ENCODE data around the gene PRR20G.

PRR20G gene

GRCh38 chr3:127291114-127291513 lies 3.3 kb upstream of the PRR20G start:
- Histone ChIP-seq H3K4me3 (ENCODE audit: low read length) (no peak overlapping the region), H3K36me3 (ENCODE audit: control insufficient read depth, low read length) (no peaks in the 10 kb centered on the region), H3F3A (ENCODE audit: control insufficient read depth, insufficient read depth) (no peaks in the 10 kb centered on the region), H3K79me2 (ENCODE audit: control insufficient read depth, low read length) (no peaks in the 10 kb centered on the region), H3K4me2 (ENCODE audit: low read length) (no peak overlapping the region), H3K9me2 (replicated peaks; ENCODE audit: control insufficient read depth, low read length) (no peaks in the 10 kb centered on the region), H4K20me1 (ENCODE audit: control insufficient read depth, insufficient read depth, low read depth, low read length) (no peaks in the 10 kb centered on the region), H3K27ac (ENCODE audit: low read depth, low read length) (no peak overlapping the region), H3K4me1 (ENCODE audit: control insufficient read depth, low read length) (no peaks in the 10 kb centered on the region), H3K9me3 (ENCODE audit: control insufficient read depth, insufficient read depth, low read length) (no peaks in the 10 kb centered on the region), H3K27me3 (ENCODE audit: control insufficient read depth, low read length) (0 out of 2 replicates have a peak, but pooled peaks cover 2% of the 10 kb centered on the region)
- TF ChIP-seq EZH2phosphoT487 (IDR thresholded peaks at IDR 0.05; ENCODE audit: borderline replicate concordance, low read length) (no peak), CTCF (IDR thresholded peaks at IDR 0.05; ENCODE audit: low read depth, low read length, poor library complexity, severe bottlenecking) (no peak)

GRCh38 chr3:127289706-127290575 lies 2.1 kb upstream of the PRR20G start:
- no peaks in the 10 kb centered on the region for H3K9me3 ChIP-seq (ENCODE audit: control insufficient read depth, insufficient read depth, low read length)
- TF ChIP-seq EZH2phosphoT487 (IDR thresholded peaks at IDR 0.05; ENCODE audit: borderline replicate concordance, low read length) (no peak), CTCF (IDR thresholded peaks at IDR 0.05; ENCODE audit: low read depth, low read length, poor library complexity, severe bottlenecking) (no peak)
- H4K20me1 ChIP-seq (ENCODE audit: control insufficient read depth, insufficient read depth, low read depth, low read length), result no peaks in the 10 kb centered on the region
- H3K9me2 ChIP-seq (replicated peaks; ENCODE audit: control insufficient read depth, low read length), result no peaks in the 10 kb centered on the region
- H3K79me2 ChIP-seq (ENCODE audit: control insufficient read depth, low read length), result no peaks in the 10 kb centered on the region
- no peaks in the 10 kb centered on the region for H3K4me1 ChIP-seq (ENCODE audit: control insufficient read depth, low read length)
- H3K27me3 ChIP-seq (ENCODE audit: control insufficient read depth, low read length), result 0 out of 2 replicates have a peak, but pooled peaks cover under 1% of the 10 kb centered on the region
- no peak overlapping the region for H3K4me3 ChIP-seq (ENCODE audit: low read length)
- H3K4me2 ChIP-seq (ENCODE audit: low read length), result no peak overlapping the region
- H3F3A ChIP-seq (ENCODE audit: control insufficient read depth, insufficient read depth), result no peaks in the 10 kb centered on the region
- H3K27ac ChIP-seq (ENCODE audit: low read depth, low read length), result no peak overlapping the region
- H3K36me3 ChIP-seq (ENCODE audit: control insufficient read depth, low read length), result no peaks in the 10 kb centered on the region

DNA sequence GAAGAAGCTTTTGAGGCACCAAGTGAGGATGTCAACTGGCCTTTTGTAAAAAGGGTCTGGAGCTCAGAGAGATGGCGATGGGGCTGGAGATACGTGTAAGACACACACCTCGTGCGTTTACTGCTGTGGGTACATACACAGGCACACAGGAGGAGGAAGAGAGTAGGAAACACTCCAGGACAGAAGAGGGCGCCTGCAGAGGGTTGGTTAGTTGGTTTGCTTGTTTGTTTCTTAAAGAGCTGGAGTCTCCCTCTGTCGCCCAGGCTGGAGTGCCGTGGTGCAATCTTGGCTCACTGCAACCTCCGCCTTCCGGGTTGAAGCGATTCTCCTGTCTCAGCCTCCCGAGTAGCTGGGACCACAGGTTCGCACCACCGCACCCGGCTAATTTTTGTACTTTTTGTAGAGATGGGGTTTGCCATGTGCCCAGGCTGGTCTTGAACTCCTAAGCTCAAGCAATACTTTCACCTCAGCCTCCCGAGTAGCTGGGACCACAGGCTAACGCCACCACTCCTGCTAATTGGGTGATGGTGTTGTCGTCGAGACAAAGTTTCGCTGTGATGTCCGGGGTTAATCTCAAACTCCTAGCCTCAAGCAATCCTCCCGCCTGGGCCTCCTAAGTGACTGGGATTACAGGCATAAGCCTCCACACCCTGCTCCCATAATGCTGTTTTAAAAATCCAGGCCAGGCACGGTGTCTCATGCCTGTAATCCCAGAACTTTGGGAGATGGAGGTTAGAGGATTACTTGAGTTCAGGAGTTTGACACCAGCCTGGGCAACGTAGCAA lies 1.3 kb upstream of the PRR20G start:
- H3K27me3 ChIP-seq (ENCODE audit: control insufficient read depth, low read length), result no peaks in the 10 kb centered on the region
- H3K27ac ChIP-seq (ENCODE audit: low read depth, low read length), result no peak overlapping the region
- no peaks in the 10 kb centered on the region for H3F3A ChIP-seq (ENCODE audit: control insufficient read depth, insufficient read depth)
- no peak overlapping the region for H3K4me2 ChIP-seq (ENCODE audit: low read length)
- no peaks in the 10 kb centered on the region for H3K9me2 ChIP-seq (replicated peaks; ENCODE audit: control insufficient read depth, low read length)
- no peaks in the 10 kb centered on the region for H3K4me1 ChIP-seq (ENCODE audit: control insufficient read depth, low read length)
- no peaks in the 10 kb centered on the region for H4K20me1 ChIP-seq (ENCODE audit: control insufficient read depth, insufficient read depth, low read depth, low read length)
- H3K36me3 ChIP-seq (ENCODE audit: control insufficient read depth, low read length), result no peaks in the 10 kb centered on the region
- no peaks in the 10 kb centered on the region for H3K9me3 ChIP-seq (ENCODE audit: control insufficient read depth, insufficient read depth, low read length)
- no peak overlapping the region for H3K4me3 ChIP-seq (ENCODE audit: low read length)
- TF ChIP-seq CTCF (IDR thresholded peaks at IDR 0.05; ENCODE audit: low read depth, low read length, poor library complexity, severe bottlenecking), result no peak
- no peak for TF ChIP-seq EZH2phosphoT487 (IDR thresholded peaks at IDR 0.05; ENCODE audit: borderline replicate concordance, low read length)
- H3K79me2 ChIP-seq (ENCODE audit: control insufficient read depth, low read length), result no peaks in the 10 kb centered on the region
